ENCODE measurements around the gene AXDND1. TPM values are rescaled to one million over a fixed set of nuclear protein-coding genes. Genes with fewer than 3 reads are reported as not detected.

Gene AXDND1
- polyA plus RNA-seq, 1 donor from 2014 or later: 1.1 TPM

GRCh38 chr1:179327196-179327595 is 38.6 kb upstream of the AXDND1 start:
- H3K27me3 ChIP-seq (ENCODE audit: insufficient read depth, low read depth, low read length): no peaks in the 10 kb centered on the region

GRCh38 chr1:179327679-179328078 is 38.1 kb upstream of the AXDND1 start:
- no peak overlapping the region for H3K4me2 ChIP-seq (ENCODE audit: low read length)
- no peak for TF ChIP-seq EZH2 (IDR thresholded peaks at IDR 0.05; ENCODE audit: borderline replicate concordance, insufficient read depth, low read length, poor library complexity, severe bottlenecking)
- TF ChIP-seq CTCF (IDR thresholded peaks at IDR 0.05; ENCODE audit: poor library complexity, severe bottlenecking): no peak
- no peak for TF ChIP-seq POLR2AphosphoS5 (IDR thresholded peaks at IDR 0.05)
- no peak for TF ChIP-seq EP300 (conservative IDR thresholded peaks at IDR 0.05; ENCODE audit: poor library complexity, severe bottlenecking)
- TF ChIP-seq TAF1 (IDR thresholded peaks at IDR 0.05; ENCODE audit: low read depth): no peak
- TF ChIP-seq MXI1 (conservative IDR thresholded peaks at IDR 0.05; ENCODE audit: poor library complexity, severe bottlenecking): no peak
- no peak for TF ChIP-seq REST (IDR thresholded peaks at IDR 0.05; ENCODE audit: borderline replicate concordance)

More at GRCh38 chr1:179327196-179327595, 38.6 kb upstream of the AXDND1 start:
- H3K79me2 ChIP-seq (replicated peaks; ENCODE audit: insufficient read depth, low read length): no peaks in the 10 kb centered on the region
- TF ChIP-seq REST (IDR thresholded peaks at IDR 0.05; ENCODE audit: borderline replicate concordance) (no peak), RAD21 (conservative IDR thresholded peaks at IDR 0.05) (no peak), SMC3 (conservative IDR thresholded peaks at IDR 0.05; ENCODE audit: poor library complexity) (no peak), EP300 (conservative IDR thresholded peaks at IDR 0.05; ENCODE audit: poor library complexity, severe bottlenecking) (no peak), CTCF (IDR thresholded peaks at IDR 0.05; ENCODE audit: poor library complexity, severe bottlenecking) (no peak), EZH2 (IDR thresholded peaks at IDR 0.05; ENCODE audit: borderline replicate concordance, insufficient read depth, low read length, poor library complexity, severe bottlenecking) (no peak), POLR2AphosphoS5 (IDR thresholded peaks at IDR 0.05) (no peak), MXI1 (conservative IDR thresholded peaks at IDR 0.05; ENCODE audit: poor library complexity, severe bottlenecking) (no peak), TAF1 (IDR thresholded peaks at IDR 0.05; ENCODE audit: low read depth) (no peak)
- H3K27ac ChIP-seq (ENCODE audit: low read length): no peak overlapping the region
- no peaks in the 10 kb centered on the region for H3K9me3 ChIP-seq (ENCODE audit: low read length)
- H3K4me3 ChIP-seq (ENCODE audit: low read length): no peak overlapping the region
- H3K4me2 ChIP-seq (ENCODE audit: low read length): no peak overlapping the region
- H3F3A ChIP-seq (ENCODE audit: insufficient read depth, low read length, poor library complexity, severe bottlenecking): no peaks in the 10 kb centered on the region
- H4K20me1 ChIP-seq (ENCODE audit: insufficient read depth): no peaks in the 10 kb centered on the region
- H3K36me3 ChIP-seq (ENCODE audit: insufficient read depth, low read length): no peaks in the 10 kb centered on the region
- no peak overlapping the region for H2AFZ ChIP-seq (ENCODE audit: low read depth, low read length)
- H3K9ac ChIP-seq (ENCODE audit: low read length): no peak overlapping the region
- no peaks in the 10 kb centered on the region for H3K9me2 ChIP-seq (ENCODE audit: insufficient read depth, low read length)

More at GRCh38 chr1:179327679-179328078, 38.1 kb upstream of the AXDND1 start:
- no peaks in the 10 kb centered on the region for H3K9me2 ChIP-seq (ENCODE audit: insufficient read depth, low read length)
- H3K27ac ChIP-seq (ENCODE audit: low read length): no peak overlapping the region
- no peaks in the 10 kb centered on the region for H3K9me3 ChIP-seq (ENCODE audit: low read length)
- no peak overlapping the region for H3K4me3 ChIP-seq (ENCODE audit: low read length)
- H2AFZ ChIP-seq (ENCODE audit: low read depth, low read length): no peak overlapping the region
- H3K79me2 ChIP-seq (replicated peaks; ENCODE audit: insufficient read depth, low read length): no peaks in the 10 kb centered on the region
- H3K27me3 ChIP-seq (ENCODE audit: insufficient read depth, low read depth, low read length): no peaks in the 10 kb centered on the region
- no peaks in the 10 kb centered on the region for H3K36me3 ChIP-seq (ENCODE audit: insufficient read depth, low read length)
- H3F3A ChIP-seq (ENCODE audit: insufficient read depth, low read length, poor library complexity, severe bottlenecking): no peaks in the 10 kb centered on the region
- H3K9ac ChIP-seq (ENCODE audit: low read length): no peak overlapping the region
- no peaks in the 10 kb centered on the region for H4K20me1 ChIP-seq (ENCODE audit: insufficient read depth)

All from neural cell (in vitro differentiated cells).